NCI-H460 (cell line): ENCODE data around the gene VAMP2. TPM values are rescaled to one million over a fixed set of nuclear protein-coding genes. Genes with fewer than 3 reads are reported as not detected.
A peak's percentile ranks its signal among the peaks of the same experiment; 100 is the strongest.

ENCODE experiments used
- DNase-seq: peaks from one replicate; pipeline ENCODE4 v3.0.0-alpha.2; 2016; ENCODE audit warnings: low read depth; ENCODE audit errors: extremely low read depth
- total RNA-seq: library from RNA; depleted of rRNA; stranded (reverse); fragments of >200 nt; shearing (Covaris generic); gene quantifications from 2 replicates; pipeline ENCODE4 v1.2.3, GENCODE V29; 2014

The VAMP2 gene
- total RNA-seq, 1 experiment from 2014 or later = 6.0 TPM

GRCh38 chr17:8143581-8144400 is 19.0 kb downstream of the VAMP2 start:
- no peak for DNase-seq

GRCh38 chr17:8142887-8143580 is 19.7 kb downstream of the VAMP2 start:
- no peak for DNase-seq

GRCh38 chr17:8142158-8142886 is 20.4 kb downstream of the VAMP2 start:
- DNase-seq = no peak

- DNase-seq = no peak
These were observed 21.0 kb downstream of the VAMP2 start for GRCh38 chr17:8141741-8142140.

DNA sequence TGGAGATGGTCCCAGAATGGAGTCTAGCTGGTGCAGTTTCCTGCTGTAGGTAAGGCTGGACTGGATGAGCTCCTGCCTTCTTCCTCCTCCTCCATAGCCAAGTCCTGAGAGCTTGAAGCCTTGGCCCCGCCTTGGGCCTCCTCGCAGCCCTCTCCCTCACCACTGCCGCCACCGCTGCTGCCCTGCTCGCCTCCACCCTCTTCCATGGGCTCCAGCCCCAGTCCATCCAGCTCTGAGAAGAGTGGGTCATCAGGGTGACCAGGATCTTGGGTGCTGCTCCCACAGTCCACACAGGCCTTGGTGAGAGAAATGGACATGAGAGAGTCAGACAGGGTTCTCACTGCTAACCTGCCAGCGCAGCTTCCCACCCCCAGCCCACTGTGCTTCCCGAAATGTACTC is 21.7 kb downstream of the VAMP2 start:
- no peak for DNase-seq

DNA sequence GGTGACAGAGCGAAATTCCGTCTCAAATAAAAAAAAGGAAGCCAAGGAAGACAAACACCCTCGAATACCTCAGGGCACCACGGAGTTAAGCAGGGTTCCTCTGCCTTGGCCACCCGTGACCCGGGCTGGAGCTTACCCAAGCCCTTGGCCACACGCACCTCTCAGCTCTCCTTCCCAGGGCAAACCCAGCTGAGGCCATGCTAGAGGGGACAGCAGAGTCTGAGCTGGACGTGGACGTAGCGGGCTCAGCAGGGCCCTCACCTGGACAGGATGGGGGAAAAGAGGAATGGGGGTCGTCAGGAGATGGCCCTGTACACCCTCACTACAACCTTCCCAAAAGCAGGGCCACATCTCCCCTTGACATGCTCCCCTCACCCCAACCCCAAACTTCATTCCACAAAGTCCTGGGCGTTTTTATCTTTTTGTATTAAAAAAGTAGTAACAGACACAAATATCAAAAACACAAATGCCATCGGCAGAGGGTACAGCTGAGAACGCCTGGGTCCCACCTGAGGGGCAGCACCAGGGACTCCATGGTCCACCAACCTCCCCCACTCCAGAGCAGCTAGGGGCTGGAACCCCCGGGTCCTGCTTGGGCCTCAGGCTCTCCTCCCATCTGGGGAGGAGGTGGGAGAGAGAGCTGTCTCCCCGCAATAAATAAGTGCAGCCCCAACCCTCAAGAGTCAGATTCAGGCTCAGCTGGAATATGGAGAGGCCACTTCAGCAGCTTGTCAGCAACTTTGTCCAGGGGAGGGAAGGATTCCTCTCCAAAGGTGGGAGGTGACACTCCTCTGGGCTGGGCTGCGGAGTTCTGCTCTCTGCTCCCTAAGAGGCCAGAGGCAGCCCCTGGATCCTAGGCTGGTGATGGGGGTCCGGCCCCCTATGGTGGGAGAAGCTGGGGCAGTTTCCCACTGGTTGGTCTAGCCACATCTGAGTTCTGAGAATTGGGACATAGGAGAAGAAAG is 22.4 kb downstream of the VAMP2 start:
- DNase-seq = no peak

DNA sequence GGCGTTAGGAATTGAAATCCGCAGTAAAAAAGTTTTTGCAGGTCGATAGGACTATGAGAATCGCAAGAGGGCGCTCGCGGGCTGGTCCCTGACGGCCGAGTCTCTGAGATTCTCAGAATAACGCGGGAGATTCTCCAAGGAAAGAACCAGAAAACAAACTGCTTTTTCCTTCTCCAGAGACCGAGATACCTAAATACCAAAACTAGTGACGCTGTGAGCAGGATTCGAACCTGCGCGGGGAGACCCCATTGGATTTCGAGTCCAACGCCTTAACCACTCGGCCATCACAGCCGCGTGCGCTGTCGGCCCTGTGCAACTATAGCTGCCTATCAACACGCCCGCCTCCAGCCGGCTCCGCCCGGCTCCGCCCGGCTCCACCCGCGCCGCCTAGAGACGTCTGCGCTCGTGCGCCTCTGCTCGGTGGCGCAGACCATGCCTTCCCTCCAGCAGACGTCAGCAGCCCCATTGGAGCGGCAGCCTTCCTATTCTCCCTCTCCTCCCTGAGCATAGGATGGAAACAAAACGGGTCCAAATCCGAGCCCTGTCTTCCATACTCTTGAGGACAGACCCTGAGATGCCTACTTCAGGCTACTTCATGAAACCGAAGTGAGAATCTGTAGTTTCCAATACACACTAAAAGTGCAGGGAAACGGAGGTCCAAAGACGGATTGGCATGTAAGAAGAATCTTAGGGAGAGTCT is 23.9 kb downstream of the VAMP2 start:
- peak; percentile 98 for DNase-seq

- DNase-seq = no peak
These were observed 24.4 kb downstream of the VAMP2 start for GRCh38 chr17:8138374-8138671.

DNA sequence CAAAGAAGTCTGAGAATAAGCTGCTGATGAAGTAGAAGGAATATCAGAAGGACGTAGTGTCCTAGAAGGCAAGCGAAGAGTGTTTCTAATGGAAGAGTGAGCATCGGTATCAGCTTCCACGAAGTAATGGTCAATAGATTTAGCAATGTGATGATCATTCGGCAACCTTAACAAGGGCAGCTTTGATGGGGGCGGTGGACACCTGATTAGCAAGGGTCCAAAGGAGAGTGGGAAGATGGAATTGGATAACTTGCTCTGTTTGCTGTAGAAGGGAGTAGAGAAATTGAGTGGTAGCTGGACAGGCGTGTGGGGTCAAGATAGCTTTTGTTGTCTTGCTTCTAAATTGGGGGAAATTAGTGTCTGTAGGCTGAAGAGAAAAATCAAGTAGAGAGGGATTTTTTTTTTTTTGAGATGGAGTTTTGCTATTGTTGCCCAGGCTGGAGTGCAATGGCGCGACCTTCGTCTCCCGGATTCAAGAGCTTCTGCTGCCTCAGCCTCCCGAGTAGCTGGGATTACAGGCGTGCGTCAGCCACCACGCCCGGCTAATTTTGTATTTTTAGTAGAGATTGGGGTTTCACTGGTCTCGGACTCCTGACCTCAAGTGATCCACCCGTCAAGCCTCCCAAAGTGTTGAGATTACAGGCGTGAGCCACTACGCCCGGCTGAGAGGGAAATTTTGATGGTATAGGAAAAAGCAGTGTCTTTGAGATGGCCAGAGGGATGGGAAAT is 24.9 kb downstream of the VAMP2 start:
- DNase-seq = no peak

DNA sequence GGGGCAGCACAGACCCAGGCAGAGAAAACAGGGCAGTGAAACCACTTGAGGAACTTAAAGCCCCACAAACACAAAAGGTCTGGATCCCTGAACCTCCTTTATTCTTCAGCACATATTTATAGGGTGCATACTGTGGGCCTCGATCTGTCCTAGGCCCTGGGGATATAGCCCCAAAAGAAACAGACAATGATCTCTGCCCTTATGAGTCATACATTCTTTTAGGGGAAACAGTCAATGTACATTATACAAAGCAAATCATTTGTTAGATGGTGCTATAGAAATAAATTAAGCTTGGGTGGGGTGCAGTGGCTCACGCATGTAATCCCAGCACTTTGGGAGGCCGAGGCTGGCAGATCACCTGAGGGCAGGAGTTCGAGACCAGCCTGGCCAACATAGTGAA is 28.8 kb downstream of the VAMP2 start:
- DNase-seq = no peak

- no peak for DNase-seq
These were observed 29.3 kb downstream of the VAMP2 start for GRCh38 chr17:8133399-8133798.

DNA sequence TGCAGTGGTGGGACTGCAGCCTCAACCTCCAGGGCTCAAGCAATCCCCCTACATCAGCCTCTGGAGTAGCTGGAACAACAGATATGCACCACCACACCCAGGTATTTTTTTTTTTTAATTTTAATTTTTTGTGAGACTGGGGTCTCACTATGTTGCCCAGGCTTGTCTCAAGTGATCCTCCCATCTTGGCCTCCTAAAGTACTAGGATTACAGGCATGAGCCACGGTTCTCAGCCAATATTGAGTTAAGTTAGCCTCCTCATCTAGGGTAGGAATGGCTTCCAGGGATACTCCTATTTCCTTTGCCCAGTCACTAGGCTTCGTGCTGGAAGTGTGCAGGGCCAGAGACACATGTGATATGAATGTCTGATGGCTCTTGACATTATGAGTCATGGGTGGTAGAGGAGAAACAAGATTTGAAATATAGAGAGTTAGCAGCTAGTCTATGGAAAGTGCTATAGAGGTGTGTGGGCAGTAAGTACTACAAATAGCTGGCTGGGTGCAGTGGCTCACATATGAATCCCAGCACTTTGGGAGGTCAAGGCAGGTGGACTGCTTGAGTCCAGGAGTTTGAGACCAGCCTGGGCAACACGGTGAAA is 30.8 kb downstream of the VAMP2 start:
- no peak for DNase-seq

- DNase-seq = no peak
These were observed 34.5 kb downstream of the VAMP2 start for GRCh38 chr17:8128125-8128784.

GRCh38 chr17:8126491-8127066 is 36.2 kb downstream of the VAMP2 start:
- DNase-seq = no peak

- DNase-seq = no peak
These were observed 36.7 kb downstream of the VAMP2 start for GRCh38 chr17:8125947-8126490.

DNA sequence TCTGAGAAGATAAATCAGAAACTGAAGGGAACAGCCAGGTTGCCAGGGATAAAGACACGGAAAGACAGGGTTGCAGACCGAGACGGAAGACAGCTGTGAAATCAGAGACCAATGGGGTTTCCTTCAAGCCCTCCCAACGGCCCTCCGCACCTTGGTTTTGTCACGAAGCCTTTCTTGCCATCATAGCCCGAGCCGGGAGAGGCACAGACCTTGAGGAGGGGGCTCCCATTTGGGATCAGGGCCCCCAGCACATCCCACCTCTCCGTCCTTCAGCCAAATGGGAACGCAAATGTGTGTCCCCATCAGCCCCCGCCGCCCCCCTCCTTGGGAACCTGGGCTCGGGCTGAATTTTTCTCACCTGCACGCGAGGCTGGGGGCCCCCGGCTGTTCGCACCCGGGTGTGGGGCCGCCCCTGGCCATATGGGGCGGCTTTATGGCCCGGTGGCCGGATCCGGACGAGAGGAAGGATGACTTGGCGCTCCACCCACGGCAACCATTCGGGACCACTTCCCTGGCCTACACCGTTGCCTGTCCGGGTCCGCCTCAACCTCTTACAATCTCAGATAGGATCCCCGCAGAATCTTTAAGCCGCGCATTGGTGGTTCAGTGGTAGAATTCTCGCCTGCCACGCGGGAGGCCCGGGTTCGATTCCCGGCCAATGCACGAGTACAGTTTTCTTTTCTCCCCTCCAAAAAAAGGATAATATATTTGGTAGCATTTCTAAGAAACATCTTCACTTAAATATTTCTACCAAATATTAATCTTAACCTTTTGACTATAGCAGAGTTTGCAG is 37.4 kb downstream of the VAMP2 start:
- peak; percentile 82 for DNase-seq
